IMR-90 (cell line): Measurements from ENCODE around the gene GAPDH.

Experiments
- CEBPB ChIP-seq: IDR thresholded peaks from 2 replicates; pipeline ENCODE4 v1.6.1; 2012; ENCODE audit warnings: low read depth, low read length, improper control_type of control experiment
- MAZ ChIP-seq: IDR thresholded peaks from 2 replicates; pipeline ENCODE4 v1.6.1; 2012; ENCODE audit warnings: low read depth, mild to moderate bottlenecking, low read length, improper control_type of control experiment, moderate library complexity, borderline replicate concordance
- POLR2A ChIP-seq: IDR thresholded peaks from 2 replicates; pipeline ENCODE4 v1.6.1; 2012; ENCODE audit warnings: mild to moderate bottlenecking, low read depth, low read length
- RCOR1 ChIP-seq: IDR thresholded peaks from 2 replicates; pipeline ENCODE4 v1.6.1; 2012; ENCODE audit warnings: mild to moderate bottlenecking, low read length, improper control_type of control experiment; ENCODE audit not compliant: insufficient replicate concordance
- RFX5 ChIP-seq: IDR thresholded peaks from 2 replicates; pipeline ENCODE4 v1.8.0; 2012; ENCODE audit warnings: low read depth, mild to moderate bottlenecking, low read length, moderate library complexity
- SMC3 ChIP-seq: fragments of 150-350 bp; IDR thresholded peaks from 2 replicates; pipeline ENCODE4 v1.6.1; 2016; ENCODE audit warnings: low read depth, mild to moderate bottlenecking, antibody characterized with exemption, low read length, moderate library complexity
- TF ChIP-seq, protein P1 (sequence below): fragments of 150-350 bp; IDR thresholded peaks from 2 replicates; pipeline ENCODE4 v1.6.1; 2016; ENCODE audit warnings: low read depth, mild to moderate bottlenecking, low read length, moderate library complexity, borderline replicate concordance
- TF ChIP-seq, protein P2 (sequence below): conservative IDR thresholded peaks from 2 replicates; pipeline ENCODE4 v1.5.1; 2012; ENCODE audit warnings: mild to moderate bottlenecking, low read depth, low read length, improper control_type of control experiment

DNA sequence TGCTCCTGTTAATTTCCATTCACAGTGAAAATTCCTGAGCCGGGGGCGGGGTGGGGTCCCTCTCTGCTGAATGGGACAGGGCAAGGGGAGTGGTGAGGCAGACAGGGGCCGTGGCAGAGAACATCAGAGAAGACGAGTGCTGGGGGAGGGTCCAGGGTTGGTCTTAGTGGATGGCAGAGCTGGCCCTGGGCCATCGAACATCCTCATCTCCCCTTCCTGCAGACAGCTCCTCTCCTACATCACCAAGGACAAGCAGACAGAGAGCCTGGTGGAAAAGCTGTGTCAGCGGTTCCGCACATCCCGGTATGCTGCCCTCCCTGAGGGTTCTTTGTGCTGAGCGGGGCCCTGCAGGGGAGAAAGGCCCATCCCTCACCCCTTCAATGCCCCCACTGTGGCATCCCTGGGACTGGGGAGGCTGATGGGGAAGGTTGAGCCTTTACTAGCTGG, 5.0 kb upstream of the GAPDH start:
- TF ChIP-seq CEBPB (no peak), RCOR1 (no peak), POLR2A (no peak), MAZ (no peak), SMC3 (no peak), RFX5 (no peak)
- TF ChIP-seq, protein P1, sequence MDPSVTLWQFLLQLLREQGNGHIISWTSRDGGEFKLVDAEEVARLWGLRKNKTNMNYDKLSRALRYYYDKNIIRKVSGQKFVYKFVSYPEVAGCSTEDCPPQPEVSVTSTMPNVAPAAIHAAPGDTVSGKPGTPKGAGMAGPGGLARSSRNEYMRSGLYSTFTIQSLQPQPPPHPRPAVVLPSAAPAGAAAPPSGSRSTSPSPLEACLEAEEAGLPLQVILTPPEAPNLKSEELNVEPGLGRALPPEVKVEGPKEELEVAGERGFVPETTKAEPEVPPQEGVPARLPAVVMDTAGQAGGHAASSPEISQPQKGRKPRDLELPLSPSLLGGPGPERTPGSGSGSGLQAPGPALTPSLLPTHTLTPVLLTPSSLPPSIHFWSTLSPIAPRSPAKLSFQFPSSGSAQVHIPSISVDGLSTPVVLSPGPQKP, result no peak
- TF ChIP-seq, protein P2, sequence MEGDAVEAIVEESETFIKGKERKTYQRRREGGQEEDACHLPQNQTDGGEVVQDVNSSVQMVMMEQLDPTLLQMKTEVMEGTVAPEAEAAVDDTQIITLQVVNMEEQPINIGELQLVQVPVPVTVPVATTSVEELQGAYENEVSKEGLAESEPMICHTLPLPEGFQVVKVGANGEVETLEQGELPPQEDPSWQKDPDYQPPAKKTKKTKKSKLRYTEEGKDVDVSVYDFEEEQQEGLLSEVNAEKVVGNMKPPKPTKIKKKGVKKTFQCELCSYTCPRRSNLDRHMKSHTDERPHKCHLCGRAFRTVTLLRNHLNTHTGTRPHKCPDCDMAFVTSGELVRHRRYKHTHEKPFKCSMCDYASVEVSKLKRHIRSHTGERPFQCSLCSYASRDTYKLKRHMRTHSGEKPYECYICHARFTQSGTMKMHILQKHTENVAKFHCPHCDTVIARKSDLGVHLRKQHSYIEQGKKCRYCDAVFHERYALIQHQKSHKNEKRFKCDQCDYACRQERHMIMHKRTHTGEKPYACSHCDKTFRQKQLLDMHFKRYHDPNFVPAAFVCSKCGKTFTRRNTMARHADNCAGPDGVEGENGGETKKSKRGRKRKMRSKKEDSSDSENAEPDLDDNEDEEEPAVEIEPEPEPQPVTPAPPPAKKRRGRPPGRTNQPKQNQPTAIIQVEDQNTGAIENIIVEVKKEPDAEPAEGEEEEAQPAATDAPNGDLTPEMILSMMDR, result no peak
